T-helper 1 cell (primary cell): Measurements from ENCODE around the gene SPATA16.
"Not testable (repeated sequence)": the region's sequence is repeated elsewhere in the genome, so short reads cannot be mapped to it uniquely, and the experiment has no call there.

Experiments used
- DNase-seq, 5 donors: peaks; one replicate each; pipeline ENCODE4 v3.0.0-alpha.2; 2012 to 2020

The SPATA16 gene

DNA sequence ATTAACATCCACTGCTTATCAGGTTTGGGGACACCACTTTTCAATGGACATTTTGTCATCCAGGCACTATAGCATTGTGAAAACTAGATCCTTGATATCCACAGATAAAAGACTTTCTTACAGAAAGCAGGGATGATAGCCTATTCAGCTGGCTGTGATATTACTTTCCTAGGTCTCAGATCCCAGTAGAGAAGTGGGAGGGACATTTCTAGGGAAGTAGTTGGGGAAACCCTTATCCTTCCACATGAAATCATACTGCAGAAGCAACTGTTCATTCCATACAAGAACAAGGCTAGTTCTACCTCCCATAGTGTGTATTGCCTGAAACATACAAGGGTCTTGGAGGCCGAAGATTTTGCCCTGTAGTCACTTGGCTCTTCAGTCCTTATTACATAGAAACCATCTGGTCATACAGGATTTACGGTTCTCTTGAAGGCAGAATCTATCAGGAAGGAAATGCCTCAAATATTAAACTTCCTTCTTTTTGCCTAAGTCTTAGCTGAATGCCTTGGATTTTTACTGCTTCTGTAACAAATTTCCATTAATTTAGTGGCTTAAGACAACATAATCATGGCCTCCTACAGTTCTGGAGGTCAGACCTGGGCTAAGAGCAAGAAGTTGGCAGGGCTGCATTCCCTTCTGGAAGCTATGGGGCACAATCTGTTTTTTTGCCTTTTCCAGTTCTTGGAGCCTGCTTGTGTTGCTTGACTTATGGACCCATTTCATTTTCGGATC lies 271.1 kb downstream of the SPATA16 start:
- DNase-seq, result no peak

DNA sequence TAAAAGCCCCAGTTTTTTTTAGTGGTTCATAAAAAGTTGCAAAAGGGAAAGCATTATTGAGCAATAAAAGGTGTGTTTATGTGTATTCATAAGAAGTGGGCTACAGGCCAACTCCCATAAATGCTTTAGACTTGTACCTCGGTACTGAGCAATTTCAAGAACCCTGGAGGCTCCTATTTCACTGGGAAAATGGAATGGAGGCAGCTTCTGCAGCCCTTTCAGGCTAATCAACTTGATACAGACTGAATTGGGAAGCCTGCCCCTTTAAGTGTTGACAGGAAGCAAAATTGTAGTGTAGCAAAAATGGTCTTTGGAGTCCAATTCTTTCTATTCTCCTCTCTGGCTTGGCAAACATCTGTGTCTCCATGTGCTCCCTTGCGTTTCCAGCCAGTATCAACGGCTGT lies 271.7 kb downstream of the SPATA16 start:
- no peak for DNase-seq

DNA sequence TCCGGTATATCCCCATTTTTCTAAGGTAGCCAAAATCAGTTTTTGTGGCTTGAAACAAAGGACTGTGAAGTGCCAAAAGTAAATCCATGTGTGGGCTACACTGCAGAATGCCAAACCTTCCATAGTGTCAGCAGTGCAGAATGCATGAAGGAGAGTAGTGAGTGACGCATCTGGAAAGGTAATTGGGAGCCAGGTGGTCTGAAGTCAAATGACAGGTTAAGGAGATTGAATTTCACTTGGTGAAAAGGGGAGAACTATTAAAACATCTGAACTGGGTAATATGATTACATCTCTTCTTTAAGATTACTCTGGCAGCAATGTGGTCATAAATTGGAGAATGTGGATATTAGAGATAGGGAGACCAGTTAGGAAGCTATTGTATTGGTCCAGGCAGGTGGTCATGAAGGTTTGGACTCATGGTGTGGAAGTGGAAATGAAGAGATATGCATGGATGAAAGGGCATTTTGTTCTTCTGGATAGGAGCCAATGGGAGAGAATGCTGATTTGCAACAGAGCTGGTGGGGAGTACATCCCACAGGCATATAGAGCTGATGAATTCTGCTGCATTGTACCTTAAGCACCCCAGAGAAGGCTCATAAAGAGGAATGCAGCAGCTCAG lies 272.3 kb downstream of the SPATA16 start:
- no peak for DNase-seq

DNA sequence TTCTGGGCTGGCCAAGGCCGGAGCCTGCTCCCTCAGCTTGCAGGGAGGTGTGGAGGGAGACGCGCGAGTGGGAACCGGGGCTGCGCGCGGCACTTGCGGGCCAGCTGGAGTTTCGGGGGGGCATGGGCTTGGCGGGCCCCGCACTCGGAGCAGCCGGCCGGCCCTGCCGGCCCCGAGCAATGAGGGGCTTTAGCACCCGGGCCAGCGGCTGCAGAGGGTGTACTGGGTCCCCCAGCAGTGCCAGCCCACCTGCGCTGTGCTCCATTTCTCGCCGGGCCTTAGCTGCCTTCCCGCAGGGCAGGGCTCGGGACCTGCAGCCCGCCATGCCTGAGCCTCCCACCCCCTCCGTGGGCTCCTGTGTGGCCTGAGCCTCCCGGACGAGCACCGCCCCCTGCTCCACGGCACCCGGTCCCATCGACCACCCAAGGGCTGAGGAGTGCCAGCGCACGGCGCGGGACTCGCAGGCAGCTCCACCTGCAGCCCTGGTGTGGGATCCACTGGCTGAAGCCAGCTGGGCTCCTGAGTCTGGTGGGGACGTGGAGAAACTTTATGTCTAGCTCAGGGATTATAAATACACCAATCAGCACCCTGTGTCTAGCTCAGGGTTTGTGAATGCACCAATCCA lies 274.2 kb downstream of the SPATA16 start:
- not testable (repeated sequence) for DNase-seq

DNA sequence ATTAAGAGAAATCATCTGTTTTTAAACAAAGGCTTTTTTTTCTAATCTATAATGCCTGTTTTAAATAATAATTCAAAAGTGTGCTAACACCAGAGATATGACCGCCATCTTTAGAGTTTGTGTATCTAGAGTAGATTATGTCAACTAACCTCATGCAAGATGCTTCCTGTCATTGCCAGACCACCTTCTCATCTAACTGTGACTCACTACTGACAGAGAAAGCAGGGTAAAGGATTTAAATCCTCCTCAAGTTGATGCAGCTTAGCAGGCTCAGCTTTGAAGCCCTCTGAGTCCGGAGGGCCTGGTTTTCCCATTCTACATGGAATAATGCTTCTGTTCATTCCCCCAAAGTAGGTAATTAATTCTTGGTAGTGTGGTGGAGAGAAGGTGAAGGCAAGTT lies 282.0 kb downstream of the SPATA16 start:
- no peak for DNase-seq

DNA sequence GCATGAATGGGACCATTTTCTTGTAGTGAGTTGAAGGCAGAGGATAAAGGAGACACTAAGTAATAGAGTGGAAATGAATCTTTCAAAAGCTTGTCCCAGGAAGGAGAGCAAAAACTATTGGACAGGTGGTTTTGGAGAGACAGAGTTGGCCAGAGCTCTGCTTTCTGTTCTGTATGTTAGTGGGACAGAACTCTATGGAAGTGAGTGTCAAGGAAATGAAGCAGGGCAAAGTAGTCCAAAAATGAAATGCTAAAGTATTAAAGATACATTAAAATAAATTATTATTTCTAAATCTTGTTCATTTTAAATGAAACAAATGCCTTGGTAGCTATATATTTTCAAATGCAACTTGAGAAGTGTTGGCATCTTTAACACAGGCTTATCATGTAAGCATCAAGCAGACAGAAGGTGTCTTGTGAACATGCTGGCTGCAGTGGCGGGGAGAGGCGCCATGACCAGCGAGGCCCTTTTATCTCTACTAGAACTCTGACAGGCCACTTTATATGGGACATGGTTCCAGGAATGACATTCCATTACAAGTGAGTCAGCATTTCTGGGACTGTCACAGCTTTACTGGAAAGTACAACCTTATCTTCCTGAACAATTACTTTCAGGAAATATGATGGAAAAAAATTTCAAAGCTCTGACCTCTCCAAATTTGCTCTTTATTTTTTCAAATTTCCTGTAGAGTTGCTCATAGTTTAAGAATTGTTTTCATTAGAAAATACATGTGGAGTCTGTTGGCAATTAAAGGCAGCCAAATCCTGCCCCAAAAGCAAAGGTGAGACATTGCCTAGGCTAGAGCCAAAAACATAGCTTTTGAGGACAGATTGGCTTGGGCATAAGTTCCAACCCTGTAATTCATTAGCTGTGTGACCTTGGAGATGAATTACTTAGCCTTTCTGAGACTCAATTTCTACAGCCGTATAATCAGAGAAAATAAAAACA lies 284.0 kb downstream of the SPATA16 start:
- DNase-seq, result no peak

DNA sequence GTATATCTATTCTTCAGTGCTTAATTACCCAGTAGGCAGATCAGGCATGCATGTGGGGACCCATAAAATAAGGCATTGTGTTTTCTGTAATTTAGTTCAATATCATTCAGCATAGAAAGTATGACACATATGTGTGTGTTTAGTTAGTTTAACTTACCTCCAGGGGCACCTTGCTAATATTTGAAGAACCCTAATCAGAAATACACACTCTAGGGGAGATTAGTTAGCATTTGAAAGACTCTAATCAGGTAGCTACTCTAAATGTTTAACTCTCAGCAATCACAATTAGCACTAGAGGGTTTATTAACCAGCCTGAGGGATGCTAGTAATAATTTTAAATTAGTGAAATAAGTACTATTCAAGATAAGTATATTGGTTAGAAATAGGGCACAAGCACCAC lies 286.0 kb downstream of the SPATA16 start:
- DNase-seq, result no peak

DNA sequence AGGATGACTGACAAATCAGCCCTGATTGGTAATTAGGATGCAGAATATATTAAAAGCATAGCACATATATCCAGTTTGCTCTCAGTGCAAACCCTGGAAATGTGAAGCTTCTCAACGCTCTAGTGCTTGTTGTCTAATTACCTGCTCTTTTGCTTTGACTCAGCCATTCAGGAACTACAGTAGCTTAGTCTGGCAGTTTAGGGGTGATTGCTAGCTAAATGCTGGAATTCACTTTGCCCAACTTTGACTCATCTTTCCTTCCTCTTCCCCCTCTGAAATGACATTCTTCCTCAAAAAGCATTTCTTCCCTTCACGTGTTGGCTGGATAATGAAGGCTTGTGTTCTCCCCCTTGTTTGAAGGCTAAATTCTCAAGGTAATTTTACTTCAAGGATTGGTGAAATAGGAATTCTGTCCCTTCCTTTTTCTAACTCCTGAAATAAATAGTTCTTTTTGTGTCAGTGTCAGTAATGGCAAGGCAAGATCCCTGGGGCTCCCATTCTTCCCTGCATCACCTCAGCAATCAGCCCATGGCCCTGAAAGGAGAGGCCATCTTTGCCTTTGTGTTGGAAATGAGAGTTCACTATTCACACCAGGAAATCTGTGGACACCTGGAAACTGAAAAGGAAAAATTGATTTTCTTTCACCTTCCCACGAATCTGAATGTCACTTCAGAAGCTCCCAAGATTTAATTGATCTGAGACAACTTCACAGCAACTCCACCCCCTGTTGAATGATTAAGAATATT lies 286.9 kb downstream of the SPATA16 start:
- no peak for DNase-seq

DNA sequence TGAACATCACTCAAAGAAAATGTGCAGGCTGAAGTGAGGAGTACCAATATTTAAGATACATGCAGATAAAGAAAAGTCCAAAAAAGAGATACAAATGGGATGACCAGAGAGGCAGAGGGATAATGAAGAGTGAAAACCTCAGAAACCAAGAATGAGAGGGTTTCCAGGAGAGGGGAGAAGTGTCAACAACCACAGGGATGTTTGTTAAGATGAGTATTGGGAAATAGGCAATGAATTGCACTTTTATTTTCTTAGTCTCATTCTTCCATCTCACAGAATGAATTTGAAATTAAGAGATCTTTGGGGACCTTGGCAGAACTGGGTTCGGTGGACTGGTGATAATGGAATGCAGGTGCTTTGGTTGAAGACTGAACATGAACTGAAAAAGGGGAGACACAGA lies 288.0 kb downstream of the SPATA16 start:
- DNase-seq, result no peak

DNA sequence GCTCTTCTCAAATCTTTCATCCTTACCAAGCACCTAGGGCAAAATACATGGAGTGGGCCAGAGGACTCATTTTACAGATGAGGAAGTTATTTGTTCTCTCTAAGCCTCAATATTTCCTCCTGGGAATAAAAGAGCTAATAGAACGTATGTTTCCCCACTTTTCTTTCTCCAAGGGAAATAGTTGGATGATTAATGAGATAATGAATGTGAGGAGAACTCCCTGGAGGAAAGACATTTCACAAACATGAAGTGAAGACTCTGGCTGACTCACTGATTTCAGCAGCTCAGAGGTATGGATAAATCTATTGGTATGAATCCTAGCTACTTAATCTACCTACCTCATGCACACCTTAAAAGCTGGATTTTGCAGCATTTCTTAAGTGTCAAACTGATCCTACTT lies 292.1 kb downstream of the SPATA16 start:
- no peak for DNase-seq

DNA sequence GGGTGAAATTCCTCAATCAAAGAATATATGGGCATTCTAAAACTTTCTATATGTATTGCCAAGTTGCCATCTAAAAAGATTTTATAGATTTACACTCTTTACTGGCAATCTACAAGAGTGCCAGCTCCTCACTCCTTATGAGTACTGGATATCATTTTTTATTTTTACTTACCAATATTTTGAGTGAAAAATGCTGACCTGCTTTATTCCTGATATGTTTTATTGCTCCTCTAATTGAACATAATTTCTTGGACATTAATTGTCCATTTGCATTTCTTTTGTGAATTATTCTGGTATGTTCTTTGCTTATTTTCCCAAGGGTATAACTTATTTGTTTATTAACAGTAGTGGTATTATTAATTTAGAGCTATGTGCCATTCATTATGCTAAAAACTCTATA lies 293.7 kb downstream of the SPATA16 start:
- DNase-seq, result no peak

DNA sequence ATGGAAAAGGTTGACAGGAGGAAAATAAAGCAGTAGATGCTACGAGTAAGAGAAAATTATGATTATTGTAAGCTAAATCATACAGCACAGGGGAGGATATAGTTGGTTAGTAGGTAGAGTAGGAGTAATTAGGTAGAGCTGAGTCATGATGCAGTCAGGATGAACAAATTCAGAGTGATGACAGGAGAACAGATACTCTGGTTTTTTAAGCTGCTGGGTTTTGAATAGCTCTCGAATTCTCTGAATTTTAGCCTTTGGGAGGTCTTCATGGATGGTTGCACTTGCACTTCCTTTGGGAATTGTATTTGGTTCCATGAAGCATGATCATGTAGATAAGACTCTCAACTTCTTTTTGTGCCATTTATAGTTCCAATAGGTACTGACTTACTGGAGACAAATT lies 294.3 kb downstream of the SPATA16 start:
- DNase-seq, result no peak

DNA sequence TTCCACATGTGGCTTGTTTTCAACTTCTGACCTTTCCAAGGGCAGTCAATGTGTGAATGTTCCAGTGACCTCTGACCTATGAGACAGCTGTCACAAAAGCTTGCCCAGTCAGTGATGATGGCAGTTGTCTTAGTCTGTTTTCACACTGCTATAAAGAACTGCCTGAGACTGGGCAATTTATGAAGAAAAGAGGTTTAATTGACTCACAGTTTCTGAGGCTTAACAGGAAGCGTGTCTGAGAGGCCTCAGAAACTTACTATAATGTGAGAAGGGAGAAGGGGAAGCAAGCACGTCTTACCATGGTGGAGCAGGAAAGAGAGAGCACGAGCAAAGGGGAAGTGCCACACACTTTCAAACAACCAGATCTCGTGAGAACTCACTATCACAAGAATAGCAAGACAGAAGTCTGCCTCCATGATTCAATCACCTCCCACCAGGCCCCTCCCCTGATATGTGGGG lies 294.9 kb downstream of the SPATA16 start:
- DNase-seq, result peak in 1 of 5 donors; percentile 5

DNA sequence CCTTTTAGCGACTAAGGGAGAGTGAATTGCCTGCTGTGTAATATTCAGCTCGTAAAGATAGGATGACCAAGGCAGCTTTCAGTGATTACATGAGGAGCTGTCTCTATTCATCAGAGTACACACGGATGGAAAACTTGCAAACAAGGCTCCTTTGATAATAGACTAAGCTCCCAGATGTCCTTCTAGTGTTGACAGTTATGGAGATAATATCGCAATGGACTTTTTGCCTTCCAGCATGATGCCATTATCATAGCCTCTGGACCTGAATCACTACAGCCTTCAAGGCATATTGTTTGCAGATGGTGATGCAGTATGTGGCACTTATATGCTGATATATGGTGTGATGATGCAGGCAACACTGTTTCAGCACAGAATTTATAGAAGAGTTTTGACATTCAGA lies 296.6 kb downstream of the SPATA16 start:
- DNase-seq, result no peak

DNA sequence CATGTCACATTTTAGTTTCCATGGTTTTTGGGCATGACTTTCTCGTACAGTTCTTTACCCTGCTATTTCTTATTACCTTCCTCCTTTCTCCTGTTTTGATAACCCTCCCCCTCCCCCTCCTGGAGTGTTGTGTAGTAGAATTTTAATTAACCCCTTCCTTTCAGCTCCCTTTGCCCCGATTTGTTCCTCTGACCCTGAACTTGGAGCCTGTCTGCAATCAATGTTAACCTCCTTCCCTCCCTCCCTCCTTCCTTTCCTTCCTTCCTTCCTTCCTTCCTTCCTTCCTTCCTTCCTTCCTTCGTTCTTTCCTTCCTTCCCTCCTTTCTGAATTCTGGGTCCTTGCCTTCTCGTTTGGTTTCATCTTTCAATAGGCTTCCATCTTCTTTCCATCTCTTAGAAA lies 300.1 kb downstream of the SPATA16 start:
- DNase-seq, result no peak

DNA sequence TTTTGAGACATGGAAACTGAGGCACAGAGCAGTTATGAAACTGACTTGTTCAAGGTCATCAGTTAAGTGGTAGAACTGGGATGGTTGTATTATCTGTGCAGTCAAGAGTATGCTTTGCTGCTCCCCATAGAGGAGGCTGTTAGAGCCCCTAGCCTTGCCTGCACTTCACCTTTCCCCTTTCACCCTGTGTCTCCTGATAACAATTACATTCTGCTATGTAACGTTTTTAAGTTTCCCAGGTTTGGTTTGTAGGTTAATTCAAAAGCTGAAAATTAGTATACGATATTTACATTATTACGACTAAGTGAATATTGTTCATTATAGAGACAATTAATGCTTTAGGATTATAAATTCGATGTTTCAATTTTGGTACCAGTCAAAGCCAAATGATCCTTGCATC lies 300.6 kb downstream of the SPATA16 start:
- DNase-seq, result no peak

DNA sequence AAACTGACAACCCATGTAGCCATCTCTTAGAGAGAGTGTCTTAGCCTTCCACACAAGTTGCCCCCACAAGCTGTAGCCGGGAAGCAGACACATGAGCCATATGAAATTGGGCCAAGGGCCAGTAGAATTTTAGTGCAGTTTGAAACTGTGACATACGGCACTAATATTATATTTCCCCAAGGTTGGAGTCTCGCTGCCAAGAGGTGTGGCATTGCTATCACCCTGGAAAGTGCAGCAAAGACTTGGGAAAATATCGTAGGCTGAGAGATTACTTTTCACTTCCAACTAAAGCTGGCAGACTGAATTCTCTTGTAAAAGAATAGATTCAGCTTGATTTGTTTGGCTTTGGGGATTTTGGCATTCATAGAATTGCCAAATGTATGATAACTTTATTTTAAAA lies 301.4 kb downstream of the SPATA16 start:
- no peak for DNase-seq
